Forelimb muscle (tissue), 1 donor: Measurements from ENCODE around the gene ZNF664. TPM values are rescaled to one million over a fixed set of nuclear protein-coding genes. Genes with fewer than 3 reads are reported as not detected.

Experiments used
- DNase-seq: peaks from one replicate; pipeline ENCODE4 v3.0.0-alpha.2; 2013; ENCODE audit warnings: low read depth
- polyA plus RNA-seq: library from polyadenylated mRNA; unstranded; fragments of 120-200 nt; gene quantifications from one replicate; pipeline ENCODE4 v1.2.1, GENCODE V29; 2013; ENCODE audit not compliant: insufficient read length

ZNF664 gene
- 41.0 TPM for polyA plus RNA-seq

- DNase-seq, result peak; percentile 60
These were observed at the start of gene ZNF664, which contains the start of gene CCDC92 for GRCh38 chr12:123972457-123973401. ZNF664 (plus strand) TSS chr12:123973215; CDS start chr12:124012145, 38,930 bp downstream. CCDC92 (minus strand) TSS chr12:123972831; CDS start chr12:123944305, 28,526 bp downstream.

- no peak for DNase-seq
These were observed 49.1 kb upstream of the ZNF664 start for GRCh38 chr12:123923927-123924326.

DNA sequence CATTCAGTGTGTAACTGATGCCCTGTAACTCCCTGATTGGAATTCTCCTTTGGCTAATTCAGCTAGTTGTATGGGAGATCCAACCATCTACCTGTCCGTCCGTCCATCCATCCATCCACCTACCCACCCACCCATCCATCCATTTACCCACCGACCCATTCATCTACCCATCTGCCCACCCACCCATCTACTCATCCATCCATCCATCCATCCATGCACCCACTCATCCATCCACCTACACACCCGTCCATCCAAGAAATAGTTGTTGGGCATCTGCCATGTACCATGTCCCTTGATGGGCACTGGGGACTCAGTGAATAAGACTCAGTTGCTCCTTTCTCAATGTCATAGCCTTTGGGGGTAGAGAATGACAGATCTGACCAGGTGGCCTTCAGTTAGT lies 48.5 kb upstream of the ZNF664 start:
- DNase-seq, result no peak

DNA sequence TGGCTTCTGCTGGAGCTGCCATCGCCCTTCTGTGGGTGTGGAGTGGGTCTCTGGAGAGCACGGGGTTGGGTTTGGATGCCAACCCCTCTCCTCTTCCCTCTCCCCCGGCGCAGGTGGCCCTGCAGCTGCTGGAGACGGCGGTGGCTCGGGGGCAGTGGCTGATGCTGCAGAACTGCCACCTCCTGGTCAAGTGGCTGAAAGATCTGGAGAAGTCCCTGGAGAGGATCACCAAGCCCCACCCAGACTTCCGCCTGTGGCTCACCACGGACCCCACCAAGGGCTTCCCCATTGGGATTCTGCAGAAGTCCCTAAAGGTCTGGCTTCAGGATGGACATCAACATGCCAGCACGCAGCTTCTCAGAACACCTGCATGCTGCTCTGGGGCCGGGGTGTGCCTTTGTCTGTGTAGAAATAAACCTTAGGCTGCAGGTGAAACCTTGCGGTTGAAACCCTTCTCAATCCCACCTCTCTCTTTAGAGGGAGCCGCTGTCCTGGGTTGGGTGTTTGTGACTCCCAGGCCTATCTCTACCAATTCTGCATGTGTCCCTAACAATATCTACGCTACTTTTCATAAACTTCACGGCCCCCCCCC lies 44.6 kb upstream of the ZNF664 start:
- no peak for DNase-seq

DNA sequence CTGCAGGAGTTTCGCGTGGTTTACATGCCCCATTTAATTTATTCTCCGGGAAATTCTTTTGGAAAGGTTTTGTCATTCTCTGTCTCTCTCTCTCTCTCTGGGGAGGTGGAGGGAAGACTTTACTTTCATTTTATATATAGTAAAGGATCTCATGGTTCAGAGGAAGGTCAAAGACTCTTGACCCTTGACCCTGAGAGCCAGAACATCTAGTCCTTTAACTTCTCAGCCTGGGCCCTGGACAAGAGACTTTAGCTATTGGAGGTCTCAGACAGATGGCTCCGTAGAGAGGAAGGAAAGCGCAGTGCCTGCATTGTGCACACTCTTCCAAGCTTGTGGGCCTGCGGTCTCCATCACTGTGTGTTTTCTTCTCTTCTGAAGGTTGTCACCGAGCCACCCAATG lies 44.1 kb upstream of the ZNF664 start:
- DNase-seq, result no peak

DNA sequence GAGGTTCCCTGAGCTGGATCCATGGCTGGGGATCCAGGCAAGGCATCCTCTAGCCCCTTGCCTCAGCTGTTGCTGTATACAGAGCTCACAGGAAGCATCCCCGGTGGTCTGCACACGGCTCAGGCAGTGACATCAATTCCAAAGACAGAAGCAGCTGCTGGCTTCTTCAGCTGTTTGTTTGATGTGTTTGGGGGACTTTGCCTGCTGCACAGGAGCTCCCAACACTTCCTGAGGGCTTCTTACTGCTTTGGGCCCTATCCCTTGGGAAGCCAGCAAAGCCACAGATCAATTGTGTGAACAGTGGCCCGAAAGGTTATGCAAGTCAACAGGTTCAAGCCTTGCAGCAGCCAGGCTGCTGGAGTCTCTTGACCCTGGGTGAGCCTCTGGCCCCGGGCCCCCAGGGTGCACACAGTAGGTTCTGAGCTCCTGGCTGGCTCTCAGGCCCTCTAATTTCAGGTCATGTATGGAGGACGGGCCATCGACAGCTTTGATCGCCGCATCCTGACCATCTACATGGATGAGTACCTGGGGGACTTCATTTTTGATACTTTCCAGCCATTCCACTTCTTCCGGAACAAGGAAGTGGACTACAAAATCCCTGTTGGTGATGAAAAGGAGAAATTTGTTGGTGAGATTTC lies 43.0 kb upstream of the ZNF664 start:
- DNase-seq, result no peak

DNA sequence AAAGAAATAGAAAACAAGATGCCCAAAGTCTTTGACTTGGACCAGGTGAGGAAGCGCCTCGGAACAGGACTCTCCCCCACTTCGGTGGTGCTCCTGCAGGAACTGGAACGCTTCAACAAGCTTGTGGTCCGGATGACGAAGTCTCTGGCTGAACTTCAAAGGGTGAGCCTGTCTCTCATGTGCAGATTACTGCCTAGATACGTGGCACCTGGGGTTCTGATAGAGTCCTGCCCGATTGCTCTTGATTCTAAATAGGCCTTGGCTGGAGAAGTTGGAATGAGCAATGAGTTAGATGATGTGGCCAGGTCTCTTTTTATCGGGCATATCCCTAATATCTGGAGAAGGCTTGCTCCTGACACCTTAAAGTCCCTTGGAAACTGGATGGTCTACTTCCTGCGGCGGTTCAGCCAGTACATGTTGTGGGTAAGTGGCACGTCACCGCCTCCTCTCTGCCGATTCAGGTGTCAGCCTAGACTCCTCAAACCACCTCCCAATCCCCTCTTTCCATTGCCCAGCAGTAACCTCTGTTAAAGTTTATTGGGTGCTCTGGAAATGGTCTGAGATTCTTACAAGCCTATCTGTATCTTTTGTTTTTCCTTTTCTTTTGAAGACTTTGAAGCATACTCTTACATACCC lies 41.2 kb upstream of the ZNF664 start:
- DNase-seq, result no peak

GRCh38 chr12:123933214-123933613 lies 39.8 kb upstream of the ZNF664 start:
- DNase-seq, result no peak

GRCh38 chr12:123934016-123934620 lies 38.9 kb upstream of the ZNF664 start:
- no peak for DNase-seq

- DNase-seq, result no peak
These were observed 38.2 kb upstream of the ZNF664 start for GRCh38 chr12:123934829-123935228.

- no peak for DNase-seq
These were observed 37.1 kb upstream of the ZNF664 start for GRCh38 chr12:123935956-123936355.

- no peak for DNase-seq
These were observed 36.5 kb upstream of the ZNF664 start for GRCh38 chr12:123936471-123936870.

DNA sequence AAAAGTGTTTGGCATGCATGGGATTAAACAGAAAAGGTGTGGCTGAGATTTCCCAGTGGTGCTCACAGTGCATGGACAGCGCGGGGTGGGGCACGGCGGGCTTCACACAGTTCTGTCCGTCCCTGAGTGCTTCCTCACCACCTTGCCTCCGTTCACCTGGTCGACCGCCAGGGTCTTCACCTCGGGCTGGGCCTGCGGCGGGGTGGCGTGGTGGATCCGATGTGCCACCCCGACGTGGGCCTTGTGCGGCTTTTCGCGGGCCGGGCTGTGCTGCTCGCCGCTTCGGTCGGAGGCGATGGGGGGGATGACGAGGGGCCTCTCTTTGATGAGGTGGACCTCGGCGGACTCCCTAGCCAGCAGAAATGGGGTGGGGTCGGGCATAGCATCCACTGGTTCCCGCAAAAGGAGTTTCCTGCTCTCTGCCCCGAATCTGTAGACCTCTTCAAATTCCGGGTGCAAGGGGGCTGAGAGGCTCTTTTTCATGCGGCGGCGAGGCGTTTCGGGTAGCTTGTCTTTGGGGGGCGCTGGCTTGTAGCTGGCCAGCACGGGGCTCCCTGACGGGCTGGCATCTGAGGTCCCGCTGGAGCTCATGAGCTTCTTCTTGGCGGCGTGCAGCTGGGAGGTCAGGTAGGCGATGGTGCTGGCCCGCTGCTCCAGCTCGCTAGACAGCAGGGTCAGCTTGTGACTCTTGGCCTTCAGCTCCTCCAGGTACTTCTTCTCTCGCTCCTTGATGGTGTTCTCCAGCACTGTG lies 35.9 kb upstream of the ZNF664 start:
- no peak for DNase-seq

DNA sequence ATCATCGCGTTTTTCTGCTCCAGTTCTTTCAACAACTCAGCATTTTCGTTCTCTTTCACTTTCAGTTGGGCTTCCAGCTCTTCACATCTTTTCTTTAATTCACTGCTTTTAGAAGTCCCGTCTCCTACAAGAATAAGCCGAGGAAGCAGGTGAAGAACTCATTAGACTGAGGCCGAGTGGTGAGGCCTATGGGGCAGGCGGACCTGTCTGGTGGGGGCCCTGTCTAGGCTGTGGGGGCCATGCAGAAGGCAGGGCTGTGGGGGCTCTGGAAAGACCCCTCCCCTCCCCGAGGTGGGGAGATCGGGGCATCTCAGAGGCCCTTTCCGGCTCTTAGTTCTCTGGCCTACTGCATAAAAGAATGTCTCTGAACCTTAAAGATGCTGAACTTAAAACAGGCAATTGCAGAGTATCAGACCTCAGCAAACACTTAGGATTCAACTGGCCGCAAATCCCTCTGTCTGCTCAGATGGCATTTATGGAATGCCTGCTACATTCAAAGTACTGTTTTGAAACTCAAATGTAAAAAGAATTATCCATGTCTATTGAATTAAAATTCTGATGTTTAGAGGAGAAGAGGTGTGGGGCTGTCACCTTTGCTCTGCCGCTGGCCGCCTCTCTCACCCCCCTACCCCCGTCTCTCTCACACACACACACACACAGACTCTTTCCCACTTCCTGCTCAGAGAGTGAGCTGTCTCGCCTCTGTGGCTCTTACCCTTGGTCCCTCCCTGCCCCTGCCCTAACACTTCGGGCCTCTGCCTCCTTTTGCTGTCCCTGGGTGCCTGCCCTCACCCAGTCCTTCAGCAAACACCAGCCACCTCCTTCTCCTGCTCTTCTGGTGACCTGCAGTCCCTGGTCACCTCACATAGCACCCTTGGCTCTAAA lies 35.1 kb upstream of the ZNF664 start:
- no peak for DNase-seq

DNA sequence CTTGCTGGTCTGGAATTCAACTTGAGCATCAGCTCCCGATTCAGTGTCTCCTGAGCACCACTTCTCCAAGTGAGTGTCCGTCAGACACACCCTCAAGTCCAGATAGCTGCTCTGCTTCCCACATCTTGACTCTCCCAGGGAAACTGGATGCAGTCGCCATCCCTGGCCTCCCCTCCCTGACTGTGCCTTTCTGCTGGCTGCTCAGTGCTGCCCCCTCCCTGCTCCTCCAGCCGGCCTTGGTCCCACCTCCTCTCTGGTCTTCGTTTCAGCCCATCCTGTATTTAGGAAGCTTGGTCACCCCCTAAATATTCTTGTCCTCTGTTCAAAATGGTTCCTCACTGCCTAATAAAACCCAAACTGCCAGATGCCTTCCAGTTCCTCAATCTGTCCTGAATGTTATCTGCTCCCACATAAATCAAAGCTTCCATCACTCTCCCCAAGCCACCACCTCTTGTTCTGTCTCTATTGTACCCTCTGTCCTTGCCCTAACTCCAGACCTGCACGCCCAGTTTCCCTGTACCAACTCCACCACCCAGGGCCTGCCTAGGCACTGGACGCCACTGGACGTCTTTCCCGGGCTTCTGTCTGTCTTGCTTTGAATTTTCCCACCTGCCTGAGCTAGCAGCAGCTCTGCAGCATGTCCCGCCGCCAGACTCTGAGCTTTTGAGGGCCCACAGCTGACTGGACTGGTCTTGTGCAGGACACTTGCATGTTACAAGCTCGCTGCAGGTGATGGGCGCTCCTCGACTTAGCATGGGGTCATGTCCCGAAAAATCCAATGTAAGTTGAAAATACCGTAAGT lies 34.1 kb upstream of the ZNF664 start:
- no peak for DNase-seq

DNA sequence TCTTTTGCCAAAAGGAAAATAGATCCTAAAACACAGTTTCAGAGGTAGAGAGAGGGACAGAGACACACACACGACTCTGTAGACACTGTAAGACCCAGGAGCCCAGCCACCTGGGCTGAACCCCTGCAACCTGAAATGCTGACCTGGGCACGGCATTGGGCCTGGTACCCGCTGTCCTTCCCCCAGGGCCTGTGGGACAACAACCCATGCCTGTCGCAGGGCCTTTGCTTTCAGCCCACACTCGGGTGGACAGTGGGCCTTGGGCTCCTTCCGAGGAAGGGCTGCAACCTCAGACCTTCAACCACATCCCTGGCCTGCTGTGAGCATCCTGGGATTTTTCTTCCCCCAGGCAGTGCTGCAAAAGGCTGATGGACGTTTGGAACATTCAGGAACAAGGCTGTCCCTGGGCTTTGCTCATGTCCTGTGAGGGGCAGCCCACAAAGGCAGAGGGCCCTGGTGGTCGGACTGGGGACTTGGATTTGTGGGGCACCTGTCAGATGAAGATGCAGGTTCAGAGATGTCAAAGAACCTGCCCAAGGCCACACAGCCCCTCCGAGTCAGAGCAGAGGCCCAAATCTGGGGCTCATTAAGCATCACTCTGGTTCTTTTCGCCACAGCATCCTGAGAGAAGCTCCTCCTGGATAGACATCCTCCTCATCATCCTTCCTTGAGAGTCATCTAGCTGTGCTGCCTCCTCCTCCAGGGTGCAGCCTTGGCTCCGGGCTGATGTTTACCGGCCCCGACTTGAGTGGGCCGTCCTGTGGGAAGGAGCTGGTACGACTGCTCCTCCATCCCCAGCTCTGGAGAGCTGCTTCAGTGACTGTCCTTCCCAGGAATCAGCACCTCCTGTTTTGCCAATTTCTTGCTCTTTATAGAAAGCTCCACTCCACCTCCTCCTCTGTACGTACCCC lies 33.0 kb upstream of the ZNF664 start:
- DNase-seq, result no peak

- DNase-seq, result no peak
These were observed 32.4 kb upstream of the ZNF664 start for GRCh38 chr12:123940627-123940966.

- DNase-seq, result no peak
These were observed 32.0 kb upstream of the ZNF664 start for GRCh38 chr12:123941000-123941399.
